ENCODE measurements around the gene CDC14B.
A peak's percentile ranks its signal among the peaks of the same experiment; 100 is the strongest.
"Not testable (repeated sequence)": the region's sequence is repeated elsewhere in the genome, so short reads cannot be mapped to it uniquely, and the experiment has no call there.

CDC14B gene

GRCh38 chr9:96585426-96585825 is 34.2 kb downstream of the CDC14B start:
- DNase-seq, result no peak

GRCh38 chr9:96582199-96582598 is 37.4 kb downstream of the CDC14B start:
- not testable (repeated sequence) for DNase-seq

- DNase-seq, result no peak
Measured at GRCh38 chr9:96581786-96582185, 37.9 kb downstream of the CDC14B start.

GRCh38 chr9:96581301-96581700 is 38.3 kb downstream of the CDC14B start:
- DNase-seq, result no peak

GRCh38 chr9:96574931-96575351 is 44.7 kb downstream of the CDC14B start:
- DNase-seq, result no peak

- DNase-seq, result no peak
Measured at GRCh38 chr9:96574455-96574854, 45.2 kb downstream of the CDC14B start.

GRCh38 chr9:96567203-96567700 is 52.4 kb downstream of the CDC14B start:
- DNase-seq, result peak in 1 of 5 experiments; percentile 55

- DNase-seq, result peak; percentile 57 to 89 (median 73)
Measured at GRCh38 chr9:96566498-96567202, 53.0 kb downstream of the CDC14B start.

- peak in 1 of 5 experiments; percentile 51 for DNase-seq
Measured at GRCh38 chr9:96565671-96566497, 53.8 kb downstream of the CDC14B start.

GRCh38 chr9:96564217-96564616 is 55.4 kb downstream of the CDC14B start:
- no peak for DNase-seq

GRCh38 chr9:96559339-96559943 is 60.2 kb downstream of the CDC14B start:
- no peak for DNase-seq

GRCh38 chr9:96557921-96558320 is 61.7 kb downstream of the CDC14B start:
- peak in 1 of 5 experiments; percentile 53 for DNase-seq

GRCh38 chr9:96556701-96557461 is 62.8 kb downstream of the CDC14B start:
- no peak for DNase-seq

GRCh38 chr9:96555567-96556386 is 63.9 kb downstream of the CDC14B start:
- DNase-seq, result no peak

GRCh38 chr9:96554801-96555566 is 64.7 kb downstream of the CDC14B start:
- DNase-seq, result no peak

- no peak for DNase-seq
Measured at GRCh38 chr9:96554326-96554725, 65.3 kb downstream of the CDC14B start.

- DNase-seq, result no peak
Measured at GRCh38 chr9:96553070-96553469, 66.6 kb downstream of the CDC14B start.

- DNase-seq, result peak in 1 of 5 experiments; percentile 27
Measured at GRCh38 chr9:96551403-96551802, 68.2 kb downstream of the CDC14B start.

GRCh38 chr9:96550659-96551058 is 69.0 kb downstream of the CDC14B start:
- DNase-seq, result no peak

- not testable (repeated sequence) for DNase-seq
Measured at GRCh38 chr9:96543131-96543530, 76.5 kb downstream of the CDC14B start.

- DNase-seq, result no peak
Measured at GRCh38 chr9:96540106-96540505, 79.5 kb downstream of the CDC14B start.
